H9 (cell line): ENCODE results near the gene ADAM17. TPM values are rescaled to one million over a fixed set of nuclear protein-coding genes. Genes with fewer than 3 reads are reported as not detected.

Experiments
- DNase-seq: peaks from one replicate; pipeline ENCODE4 v3.0.0-alpha.2; 2017
- H2AFZ ChIP-seq: one replicate; pipeline ENCODE4 v1.6.1; 2013; ENCODE audit warnings: mild to moderate bottlenecking, low read length, control low read depth, moderate library complexity
- H2AK5ac ChIP-seq: 2 replicates; pipeline ENCODE4 v1.6.1; 2013; ENCODE audit warnings: low read length, control low read depth, mixed read lengths; ENCODE audit not compliant: insufficient read length
- H2BK120ac ChIP-seq: one replicate; pipeline ENCODE4 v1.6.1; 2013; ENCODE audit warnings: low read depth, mild to moderate bottlenecking, low read length, control low read depth, inconsistent platforms; ENCODE audit not compliant: poor library complexity, severe bottlenecking
- H2BK12ac ChIP-seq: 2 replicates; pipeline ENCODE4 v1.6.1; 2013; ENCODE audit warnings: low read length, control low read depth, mixed read lengths, low read depth; ENCODE audit not compliant: insufficient read length
- H2BK15ac ChIP-seq: 2 replicates; pipeline ENCODE4 v1.6.1; 2013; ENCODE audit warnings: low read depth, low read length, control low read depth
- H2BK20ac ChIP-seq: one replicate; pipeline ENCODE4 v1.6.1; 2013; ENCODE audit warnings: low read depth, mild to moderate bottlenecking, low read length, control low read depth, inconsistent platforms; ENCODE audit not compliant: poor library complexity, severe bottlenecking
- H2BK5ac ChIP-seq: 2 replicates; pipeline ENCODE4 v1.6.1; 2013; ENCODE audit warnings: low read length, control low read depth, mixed read lengths; ENCODE audit not compliant: insufficient read length
- H3K14ac ChIP-seq: 2 replicates; pipeline ENCODE4 v1.6.1; 2013; ENCODE audit warnings: low read length, control low read depth; ENCODE audit not compliant: insufficient read depth
- H3K18ac ChIP-seq: 2 replicates; pipeline ENCODE4 v1.6.1; 2013; ENCODE audit warnings: low read depth, mild to moderate bottlenecking, mixed read lengths, low read length, control low read depth; ENCODE audit not compliant: insufficient read length
- H3K23ac ChIP-seq: 2 replicates; pipeline ENCODE4 v1.6.1; 2013; ENCODE audit warnings: low read length, control low read depth, mixed read lengths, low read depth; ENCODE audit not compliant: insufficient read length
- H3K23me2 ChIP-seq: 2 replicates; pipeline ENCODE4 v1.6.1; 2013; ENCODE audit warnings: low read depth, mild to moderate bottlenecking, mixed read lengths, low read length, control low read depth; ENCODE audit not compliant: insufficient read length, poor library complexity, severe bottlenecking
- H3K27ac ChIP-seq: 2 replicates; pipeline ENCODE4 v1.5.1; 2013; ENCODE audit warnings: low read length, control low read depth, mixed read lengths, low read depth; ENCODE audit not compliant: insufficient read length
- H3K27me3 ChIP-seq: 2 replicates; pipeline ENCODE4 v1.6.1; 2013; ENCODE audit warnings: low read length, control low read depth, inconsistent platforms; ENCODE audit not compliant: insufficient read depth
- H3K4ac ChIP-seq: 2 replicates; pipeline ENCODE4 v1.6.1; 2013; ENCODE audit warnings: low read depth, mild to moderate bottlenecking, control low read depth, inconsistent platforms, low read length, moderate library complexity
- H3K4me1 ChIP-seq: 2 replicates; pipeline ENCODE4 v1.6.1; 2013; ENCODE audit warnings: low read length, control low read depth, inconsistent platforms; ENCODE audit not compliant: insufficient read depth
- H3K4me2 ChIP-seq: 2 replicates; pipeline ENCODE4 v1.6.1; 2013; ENCODE audit warnings: low read length, control low read depth, mixed read lengths; ENCODE audit not compliant: insufficient read length, insufficient read depth
- H3K56ac ChIP-seq: 2 replicates; pipeline ENCODE4 v1.6.1; 2013; ENCODE audit warnings: low read depth, mild to moderate bottlenecking, mixed read lengths, low read length, control low read depth; ENCODE audit not compliant: insufficient read length
- H3K79me1 ChIP-seq: 2 replicates; pipeline ENCODE4 v1.6.1; 2013; ENCODE audit warnings: low read depth, mild to moderate bottlenecking, moderate library complexity, low read length, control low read depth, inconsistent platforms; ENCODE audit not compliant: insufficient read depth, poor library complexity, severe bottlenecking
- H3K79me2 ChIP-seq: 2 replicates; pipeline ENCODE4 v1.6.1; 2013; ENCODE audit warnings: low read length, control low read depth, inconsistent platforms; ENCODE audit not compliant: insufficient read depth
- H3K9ac ChIP-seq: 2 replicates; pipeline ENCODE4 v1.6.1; 2013; ENCODE audit warnings: low read length, control low read depth, mixed read lengths; ENCODE audit not compliant: insufficient read length; ENCODE audit errors: extremely low read depth
- H3K9me3 ChIP-seq: one replicate; pipeline ENCODE4 v1.6.1; 2013; ENCODE audit warnings: low read depth, low read length, inconsistent platforms; ENCODE audit not compliant: control insufficient read depth
- H3T11ph ChIP-seq: one replicate; pipeline ENCODE4 v1.6.1; 2013; ENCODE audit warnings: mild to moderate bottlenecking, low read length, control low read depth, inconsistent platforms
- H4K20me1 ChIP-seq: one replicate; pipeline ENCODE4 v1.6.1; 2013; ENCODE audit not compliant: control insufficient read depth, insufficient read length, insufficient read depth
- H4K5ac ChIP-seq: 2 replicates; pipeline ENCODE4 v1.6.1; 2013; ENCODE audit warnings: low read depth, mild to moderate bottlenecking, mixed read lengths, low read length, control low read depth; ENCODE audit not compliant: insufficient read length
- H4K8ac ChIP-seq: replicated peaks from 2 replicates; pipeline ENCODE4 v1.6.1; 2013; ENCODE audit warnings: low read length, control low read depth, mixed read lengths, low read depth; ENCODE audit not compliant: insufficient read length
- H4K91ac ChIP-seq: 2 replicates; pipeline ENCODE4 v1.6.1; 2013; ENCODE audit warnings: low read depth, mild to moderate bottlenecking, moderate library complexity, mixed read lengths, low read length, control low read depth; ENCODE audit not compliant: insufficient read length
- H3K27ac Mint-ChIP-seq, 3 experiments: 2 replicates in 2 of 3; 3 replicates in 1 of 3; pipeline ENCODE4 v1.8.0; 2020 to 2021; ENCODE audit warnings: mixed read lengths in 3 of 3, mild to moderate bottlenecking in 1 of 3, moderate library complexity in 1 of 3
- H3K27me3 Mint-ChIP-seq: 2 replicates; pipeline ENCODE4 v1.8.0; 2021; ENCODE audit warnings: low read depth, mild to moderate bottlenecking, moderate library complexity, mixed read lengths
- H3K36me3 Mint-ChIP-seq, 3 experiments: 2 replicates in 2 of 3; 3 replicates in 1 of 3; pipeline ENCODE4 v1.8.0; 2020 to 2021; ENCODE audit warnings: low read depth in 3 of 3, mixed read lengths in 3 of 3; ENCODE audit not compliant: insufficient read depth in 1 of 3
- H3K4me1 Mint-ChIP-seq, 2 experiments: 2 replicates each; pipeline ENCODE4 v1.8.0; 2020; ENCODE audit warnings: mixed read lengths in 2 of 2
- H3K4me3 Mint-ChIP-seq, 2 experiments: 2 replicates in 1 of 2; 3 replicates in 1 of 2; pipeline ENCODE4 v1.8.0; 2020 to 2021; ENCODE audit warnings: mild to moderate bottlenecking in 2 of 2, mixed read lengths in 2 of 2, moderate library complexity in 1 of 2
- H3K9me3 Mint-ChIP-seq, 2 experiments: 2 replicates in 1 of 2; 3 replicates in 1 of 2; pipeline ENCODE4 v1.8.0; 2020; ENCODE audit warnings: mild to moderate bottlenecking in 2 of 2, mixed read lengths in 2 of 2, moderate library complexity in 1 of 2
- CTCF ChIP-seq: fragments of 200-600 bp; sonication (generic); conservative IDR thresholded peaks from 3 replicates; pipeline ENCODE4 v1.8.0; 2021; ENCODE audit warnings: antibody characterized with exemption, mild to moderate bottlenecking
- WGBS: extraction: QIAGEN DNeasy Blood & Tissue Kit; methylation state at CpG from one replicate; pipeline ENCODE4 v1.1.7; 2013; ENCODE audit warnings: missing lambda C conversion rate, low lambda C conversion rate, mixed read lengths; ENCODE audit not compliant: insufficient read length; ENCODE audit errors: extremely low coverage; 5-methylcytosine and 5-hydroxymethylcytosine counted together
- total RNA-seq: library from RNA; stranded (reverse); gene quantifications from 2 replicates; pipeline ENCODE4 v1.2.1, GENCODE V29; 2021

Gene ADAM17
- total RNA-seq, 1 experiment from 2014 or later = 26.3 TPM

GRCh38 chr2:9461079-9461478, 94.6 kb downstream of the ADAM17 start:
- H3K27me3 Mint-ChIP-seq = no peaks in the 10 kb centered on the region
- H3K14ac ChIP-seq = no peak overlapping the region
- no peak overlapping the region for H2BK5ac ChIP-seq
- no peak overlapping the region for H2BK120ac ChIP-seq
- no peaks in the 10 kb centered on the region for H3K79me2 ChIP-seq
- no peaks in the 10 kb centered on the region for H3K9me3 Mint-ChIP-seq
- no peak overlapping the region for H3K56ac ChIP-seq
- no peak overlapping the region for H3K27ac ChIP-seq
- no peaks in the 10 kb centered on the region for H3K79me1 ChIP-seq
- H3K27ac Mint-ChIP-seq = no peak overlapping the region
- TF ChIP-seq CTCF = no peak
- no peak for DNase-seq
- no peaks in the 10 kb centered on the region for H3K9me3 ChIP-seq
- H4K5ac ChIP-seq = no peak overlapping the region
- H4K20me1 ChIP-seq = no peaks in the 10 kb centered on the region
- no peak overlapping the region for H3K9ac ChIP-seq
- no peaks in the 10 kb centered on the region for H3K4me1 ChIP-seq
- no peak overlapping the region for H3K4me2 ChIP-seq
- no peaks in the 10 kb centered on the region for H3K27me3 ChIP-seq
- no peak overlapping the region for H3K18ac ChIP-seq
- no peak overlapping the region for H2BK15ac ChIP-seq
- no peak overlapping the region for H3K4me3 Mint-ChIP-seq
- H2BK12ac ChIP-seq = no peak overlapping the region
- no peak overlapping the region for H2BK20ac ChIP-seq
- no CpG with 5 or more reads among the region's 3 CpGs for WGBS
- no peak overlapping the region for H3K23ac ChIP-seq
- H3K36me3 Mint-ChIP-seq = peaks cover 16 to 63% (median 60%) of the 10 kb centered on the region in 3 experiments; a peak in 6 of 7 replicates
- no peaks in the 10 kb centered on the region for H3K23me2 ChIP-seq
- no peak overlapping the region for H3T11ph ChIP-seq
- no peak overlapping the region for H4K8ac ChIP-seq
- H2AFZ ChIP-seq = no peak overlapping the region
- H4K91ac ChIP-seq = no peak overlapping the region
- H2AK5ac ChIP-seq = no peak overlapping the region
- H3K4me1 Mint-ChIP-seq = peaks cover 0 to 4% of the 10 kb centered on the region in 2 experiments; a peak in 1 of 4 replicates
- H3K4ac ChIP-seq = no peak overlapping the region
